Breast epithelium (tissue), 4 donors: ENCODE data around the gene THBS1. TPM values are rescaled to one million over a fixed set of nuclear protein-coding genes. Genes with fewer than 3 reads are reported as not detected.

Source experiments
- DNase-seq, 2 donors: peaks; one replicate each; pipeline ENCODE4 v3.0.0-alpha.2; 2019; ENCODE audit warnings: low spot score in 2 of 2
- H3K27ac ChIP-seq, 2 donors: fragments of 200-600 bp; sonication (generic) in 1 of 2; one replicate each; pipeline ENCODE4 v1.5.1; 2016 to 2019; ENCODE audit warnings: mild to moderate bottlenecking in 1 of 2
- H3K27me3 ChIP-seq, 2 donors: fragments of 200-600 bp; sonication (generic) in 1 of 2; one replicate each; pipeline versions ENCODE4 v1.5.1 to v1.6.0; 2017 to 2019; ENCODE audit warnings: control low read depth in 1 of 2, mild to moderate bottlenecking in 1 of 2
- H3K36me3 ChIP-seq: fragments of 200-600 bp; one replicate; pipeline ENCODE4 v1.5.1; 2019
- H3K4me1 ChIP-seq, 2 donors: fragments of 200-600 bp; sonication (generic); one replicate each; pipeline ENCODE4 v1.5.1; 2016 to 2019; ENCODE audit warnings: control low read depth in 1 of 2
- H3K4me3 ChIP-seq, 3 donors: fragments of 200-600 bp; sonication (generic); 1 replicate in 2 of 3; 2 replicates in 1 of 3; pipeline ENCODE4 v1.5.1; 2016 to 2019; ENCODE audit warnings: mild to moderate bottlenecking in 3 of 3, moderate library complexity in 2 of 3
- H3K9me3 ChIP-seq, 2 donors: fragments of 200-600 bp; sonication (generic) in 1 of 2; one replicate each; pipeline ENCODE4 v1.5.1; 2016 to 2019; ENCODE audit warnings: control low read depth in 1 of 2
- CTCF ChIP-seq, 3 donors: fragments of 450-650 bp; IDR thresholded peaks; one replicate each; pipeline ENCODE4 v1.5.1; 2016 to 2017; ENCODE audit warnings: antibody characterized with exemption in 3 of 3, mild to moderate bottlenecking in 3 of 3, moderate library complexity in 3 of 3
- POLR2A ChIP-seq: fragments of 450-650 bp; IDR thresholded peaks from one replicate; pipeline ENCODE4 v1.6.1; 2016; ENCODE audit warnings: antibody characterized with exemption, mild to moderate bottlenecking, moderate library complexity
- POLR2AphosphoS5 ChIP-seq, 3 donors: sonication (generic); formaldehyde crosslinking; IDR thresholded peaks; one replicate each; pipeline ENCODE4 v1.6.1; 2017; ENCODE audit warnings: antibody characterized with exemption in 3 of 3
- intact Hi-C: fragments of 100-400 bp; cut with DNase I; formaldehyde crosslinking; loops from one replicate; pipeline ENCODE4 v1.15.1; 2023; ENCODE audit warnings: low total_unique reads
- total RNA-seq, 3 donors: library from RNA; depleted of rRNA; stranded (reverse); fragments of >200 nt; gene quantifications; one replicate each; pipeline ENCODE4 v1.1.0, GENCODE V29; 2016

The THBS1 gene
- total RNA-seq, 3 donors from 2014 or later, result 106 to 623 (median 386) TPM

- Histone ChIP-seq H3K27ac (no peak overlapping the region), H3K9me3 (no peaks in the 10 kb centered on the region), H3K36me3 (no peaks in the 10 kb centered on the region), H3K27me3 (no peaks in the 10 kb centered on the region), H3K4me1 (no peaks in the 10 kb centered on the region), H3K4me3 (no peak overlapping the region)
- no peak for TF ChIP-seq POLR2AphosphoS5 (IDR thresholded peaks at IDR 0.05)
- no peak for TF ChIP-seq CTCF (IDR thresholded peaks at IDR 0.05)
- TF ChIP-seq POLR2A, result no peak
- DNase-seq, result no peak
- intact Hi-C loops, result no loop called here
These were observed 18.3 kb downstream of the THBS1 start for GRCh38 chr15:39598958-39599845.

GRCh38 chr15:39599871-39600270 lies 19.0 kb downstream of the THBS1 start:
- DNase-seq, result no peak
- H3K4me3 ChIP-seq, result no peak overlapping the region
- H3K27ac ChIP-seq, result no peak overlapping the region
- H3K9me3 ChIP-seq, result no peaks in the 10 kb centered on the region
- intact Hi-C loops, result no loop called here
- H3K36me3 ChIP-seq, result no peaks in the 10 kb centered on the region
- TF ChIP-seq POLR2A (no peak), CTCF (IDR thresholded peaks at IDR 0.05) (no peak), POLR2AphosphoS5 (IDR thresholded peaks at IDR 0.05) (no peak)
- H3K27me3 ChIP-seq, result no peaks in the 10 kb centered on the region
- H3K4me1 ChIP-seq, result no peaks in the 10 kb centered on the region

GRCh38 chr15:39602143-39602542 lies 21.3 kb downstream of the THBS1 start:
- no peak for DNase-seq
- Histone ChIP-seq H3K27ac (no peak overlapping the region), H3K36me3 (no peaks in the 10 kb centered on the region), H3K9me3 (no peaks in the 10 kb centered on the region), H3K4me3 (no peak overlapping the region), H3K4me1 (no peaks in the 10 kb centered on the region), H3K27me3 (no peaks in the 10 kb centered on the region)
- intact Hi-C loops, result no loop called here
- TF ChIP-seq CTCF (IDR thresholded peaks at IDR 0.05), result no peak

GRCh38 chr15:39605146-39605545 lies 24.3 kb downstream of the THBS1 start:
- no peaks in the 10 kb centered on the region for H3K36me3 ChIP-seq
- no peaks in the 10 kb centered on the region for H3K27me3 ChIP-seq
- H3K9me3 ChIP-seq, result peaks cover 4 to 6% of the 10 kb centered on the region in 2 donors
- no peak for DNase-seq
- TF ChIP-seq POLR2A (no peak), CTCF (IDR thresholded peaks at IDR 0.05) (no peak), POLR2AphosphoS5 (IDR thresholded peaks at IDR 0.05) (no peak)
- no peak overlapping the region for H3K4me3 ChIP-seq
- H3K4me1 ChIP-seq, result no peaks in the 10 kb centered on the region
- intact Hi-C loops, result no loop called here
- peak overlapping the region; percentile 33 to 44 for H3K27ac ChIP-seq

- Histone ChIP-seq H3K36me3 (no peaks in the 10 kb centered on the region), H3K9me3 (peaks cover 18 to 23% of the 10 kb centered on the region in 2 donors), H3K27ac (no peak overlapping the region), H3K4me1 (no peaks in the 10 kb centered on the region), H3K4me3 (no peak overlapping the region), H3K27me3 (no peaks in the 10 kb centered on the region)
- intact Hi-C loops, result no loop called here
- TF ChIP-seq POLR2A (no peak), POLR2AphosphoS5 (IDR thresholded peaks at IDR 0.05) (no peak), CTCF (IDR thresholded peaks at IDR 0.05) (no peak)
- DNase-seq, result no peak
These were observed 27.6 kb downstream of the THBS1 start for GRCh38 chr15:39608185-39609139.
